Measurements from ENCODE around the gene BMPER.

DNA sequence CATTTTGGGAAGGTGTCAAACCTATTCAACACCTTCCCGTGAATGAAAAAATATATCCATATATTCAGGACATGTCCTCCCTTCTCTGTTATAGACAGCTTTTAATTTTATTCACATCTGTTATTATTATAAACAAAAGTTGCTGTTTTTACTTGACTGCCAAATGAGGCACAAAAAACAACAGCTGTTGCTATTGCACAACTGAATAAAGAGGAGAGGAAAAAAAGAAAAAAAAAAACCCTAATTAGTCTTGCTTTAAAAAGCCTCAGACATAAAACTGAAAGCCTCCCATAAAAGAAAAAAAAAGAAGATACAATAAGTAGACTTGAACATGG is 153.4 kb downstream of the BMPER start:
- TF ChIP-seq, protein P1, sequence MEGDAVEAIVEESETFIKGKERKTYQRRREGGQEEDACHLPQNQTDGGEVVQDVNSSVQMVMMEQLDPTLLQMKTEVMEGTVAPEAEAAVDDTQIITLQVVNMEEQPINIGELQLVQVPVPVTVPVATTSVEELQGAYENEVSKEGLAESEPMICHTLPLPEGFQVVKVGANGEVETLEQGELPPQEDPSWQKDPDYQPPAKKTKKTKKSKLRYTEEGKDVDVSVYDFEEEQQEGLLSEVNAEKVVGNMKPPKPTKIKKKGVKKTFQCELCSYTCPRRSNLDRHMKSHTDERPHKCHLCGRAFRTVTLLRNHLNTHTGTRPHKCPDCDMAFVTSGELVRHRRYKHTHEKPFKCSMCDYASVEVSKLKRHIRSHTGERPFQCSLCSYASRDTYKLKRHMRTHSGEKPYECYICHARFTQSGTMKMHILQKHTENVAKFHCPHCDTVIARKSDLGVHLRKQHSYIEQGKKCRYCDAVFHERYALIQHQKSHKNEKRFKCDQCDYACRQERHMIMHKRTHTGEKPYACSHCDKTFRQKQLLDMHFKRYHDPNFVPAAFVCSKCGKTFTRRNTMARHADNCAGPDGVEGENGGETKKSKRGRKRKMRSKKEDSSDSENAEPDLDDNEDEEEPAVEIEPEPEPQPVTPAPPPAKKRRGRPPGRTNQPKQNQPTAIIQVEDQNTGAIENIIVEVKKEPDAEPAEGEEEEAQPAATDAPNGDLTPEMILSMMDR (IDR thresholded peaks at IDR 0.05), result no peak
- TF ChIP-seq POLR2A (IDR thresholded peaks at IDR 0.05), result no peak

All from adrenal gland (tissue), 5 donors.